Lower leg skin (tissue), 3 donors: Measurements from ENCODE around the gene POLR2E.

Experiments used
- CTCF ChIP-seq, 3 donors: fragments of 450-650 bp; IDR thresholded peaks; one replicate each; pipeline ENCODE4 v1.5.1; 2016; ENCODE audit warnings: antibody characterized with exemption in 3 of 3, mild to moderate bottlenecking in 3 of 3, moderate library complexity in 2 of 3
- POLR2A ChIP-seq, 2 donors: fragments of 450-650 bp; IDR thresholded peaks; one replicate each; pipeline ENCODE4 v1.6.1; 2016 to 2017; ENCODE audit warnings: antibody characterized with exemption in 2 of 2, mild to moderate bottlenecking in 1 of 2, moderate library complexity in 1 of 2

DNA sequence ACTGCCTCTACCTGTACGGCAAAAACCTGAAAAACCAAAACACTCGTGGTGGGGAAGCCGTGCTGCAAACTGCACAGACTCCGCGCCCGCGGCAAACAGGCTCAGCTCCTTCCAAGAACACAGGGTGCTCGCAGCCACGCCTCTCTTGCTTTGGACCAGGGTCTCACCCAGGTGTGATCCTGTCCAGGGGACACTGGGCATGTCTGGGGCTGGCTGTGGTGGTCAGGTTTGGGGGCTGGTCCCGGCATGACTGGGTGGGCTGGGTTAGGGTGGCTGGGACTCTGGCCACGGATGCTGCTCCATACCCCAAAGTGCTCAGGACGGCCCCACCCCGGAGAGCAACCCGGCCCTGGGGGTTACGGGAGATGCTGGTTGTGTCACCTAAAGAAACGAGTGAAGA lies 22.5 kb upstream of the POLR2E start:
- TF ChIP-seq CTCF (IDR thresholded peaks at IDR 0.05): no peak
- no peak for TF ChIP-seq POLR2A (IDR thresholded peaks at IDR 0.05)
